HG03064 (cell line): ENCODE measurements around the gene BAD.

ENCODE experiments used
- ATAC-seq: cut with Tn5 transposase; IDR thresholded peaks from one replicate; pipeline ENCODE4 v1.9.1; 2021; ENCODE audit warnings: low read depth; ENCODE audit not compliant: unreplicated experiment

BAD gene

GRCh38 chr11:64261556-64262080, 22.8 kb downstream of the BAD start:
- ATAC-seq, result no peak

- ATAC-seq, result no peak
These were observed 24.2 kb downstream of the BAD start for GRCh38 chr11:64260147-64260708.

GRCh38 chr11:64259533-64260067, 24.9 kb downstream of the BAD start:
- no peak for ATAC-seq

- no peak for ATAC-seq
These were observed 25.4 kb downstream of the BAD start for GRCh38 chr11:64258946-64259532.

- ATAC-seq, result no peak
These were observed 26.1 kb downstream of the BAD start for GRCh38 chr11:64258356-64258755.

- no peak for ATAC-seq
These were observed 28.2 kb downstream of the BAD start for GRCh38 chr11:64256300-64256699.

- ATAC-seq, result no peak
These were observed 29.0 kb downstream of the BAD start for GRCh38 chr11:64255135-64256128.

- ATAC-seq, result no peak
These were observed 30.1 kb downstream of the BAD start for GRCh38 chr11:64254326-64254725.

GRCh38 chr11:64253481-64253880, 31.0 kb downstream of the BAD start:
- no peak for ATAC-seq

GRCh38 chr11:64253043-64253442, 31.4 kb downstream of the BAD start:
- no peak for ATAC-seq

- no peak for ATAC-seq
These were observed 32.2 kb downstream of the BAD start for GRCh38 chr11:64252003-64252872.

- no peak for ATAC-seq
These were observed 32.8 kb downstream of the BAD start for GRCh38 chr11:64251753-64252002.

- ATAC-seq, result no peak
These were observed 33.3 kb downstream of the BAD start, which contains the start of gene PLCB3 for GRCh38 chr11:64251016-64251752. PLCB3 (plus strand) TSS chr11:64251530; CDS start chr11:64251650, 120 bp downstream.

- ATAC-seq, result no peak
These were observed 34.0 kb downstream of the BAD start for GRCh38 chr11:64250415-64251015.

GRCh38 chr11:64249563-64250414, 34.7 kb downstream of the BAD start:
- ATAC-seq, result no peak

- no peak for ATAC-seq
These were observed 35.4 kb downstream of the BAD start for GRCh38 chr11:64249038-64249437.

- ATAC-seq, result no peak
These were observed 35.9 kb downstream of the BAD start for GRCh38 chr11:64248578-64248977.
